Measurements from ENCODE around the gene OPRL1. TPM values are rescaled to one million over a fixed set of nuclear protein-coding genes. Genes with fewer than 3 reads are reported as not detected.
A peak's percentile ranks its signal among the peaks of the same experiment; 100 is the strongest.

The OPRL1 gene
- total RNA-seq, 1 experiment from 2014 or later: 3.9 TPM

- TF ChIP-seq SIN3A (IDR thresholded peaks at IDR 0.05; ENCODE audit: borderline replicate concordance, insufficient read depth, low read depth, low read length) (no peak), CTCF (IDR thresholded peaks at IDR 0.05) (no peak), TCF7L2 (IDR thresholded peaks at IDR 0.05; ENCODE audit: low read depth, low read length) (no peak), POLR2AphosphoS5 (IDR thresholded peaks at IDR 0.05; ENCODE audit: low read depth, low read length) (no peak), REST (IDR thresholded peaks at IDR 0.05; ENCODE audit: insufficient read depth in 1 of 2, low read depth in 2 of 2, low read length in 1 of 2) (no peak)
- H3K9me3 ChIP-seq (ENCODE audit: control insufficient read depth, insufficient read depth, low read depth, low read length): no peaks in the 10 kb centered on the region
- peaks cover 35% of the 10 kb centered on the region for H3K4me1 ChIP-seq (ENCODE audit: control insufficient read depth, insufficient read depth, low read length)
- POLR2A ChIA-PET: no interaction called here
- DNase-seq (ENCODE audit: low read depth, low spot score) (no peak), ATAC-seq (peak; percentile 14)
- BruUV-seq (replicated peaks): no TSS peak
- in situ Hi-C loops (cut with HindIII; ENCODE audit: low pct_unique_long_range_greater_than_20kb, low sequenced_read_pairs): no loop called here
- intact Hi-C loops (cut with micrococcal nuclease; ENCODE audit: unreplicated experiment): no loop called here
- CTCF ChIA-PET: interaction anchor here (0.7 to 2.2 kb wide), 7 partner anchors 8 to 58 kb away, joined by 3 to 14 read pairs (median 4); partner anchors contain the start of genes PRPF6 and SAMD10
- H3K4me3 ChIP-seq (ENCODE audit: low read depth in 2 of 2, low read length in 2 of 2): peak overlapping the region; percentile 43 to 58
- H3K36me3 ChIP-seq (ENCODE audit: control insufficient read depth, insufficient read depth, low read length): 0 out of 2 replicates have a peak, but pooled peaks cover 2% of the 10 kb centered on the region
- H3K27me3 ChIP-seq (ENCODE audit: control insufficient read depth, insufficient read depth, low read length): no peaks in the 10 kb centered on the region
- no peak overlapping the region for H3K27ac ChIP-seq (ENCODE audit: low read length)
Measured at GRCh38 chr20:64037498-64038213, 42.2 kb upstream of the OPRL1 start.

GRCh38 chr20:64038224-64038564 is 41.7 kb upstream of the OPRL1 start:
- ATAC-seq (peak; percentile 66), DNase-seq (ENCODE audit: low read depth, low spot score) (no peak)
- peak overlapping the region; percentile 43 to 58 for H3K4me3 ChIP-seq (ENCODE audit: low read depth in 2 of 2, low read length in 2 of 2)
- BruUV-seq (replicated peaks): no TSS peak
- H3K36me3 ChIP-seq (ENCODE audit: control insufficient read depth, insufficient read depth, low read length): 0 out of 2 replicates have a peak, but pooled peaks cover 2% of the 10 kb centered on the region
- POLR2A ChIA-PET: no interaction called here
- intact Hi-C loops (cut with micrococcal nuclease; ENCODE audit: unreplicated experiment): no loop called here
- H3K27me3 ChIP-seq (ENCODE audit: control insufficient read depth, insufficient read depth, low read length): no peaks in the 10 kb centered on the region
- no peaks in the 10 kb centered on the region for H3K9me3 ChIP-seq (ENCODE audit: control insufficient read depth, insufficient read depth, low read depth, low read length)
- TF ChIP-seq REST (IDR thresholded peaks at IDR 0.05; ENCODE audit: insufficient read depth in 1 of 2, low read depth in 2 of 2, low read length in 1 of 2) (no peak), TCF7L2 (IDR thresholded peaks at IDR 0.05; ENCODE audit: low read depth, low read length) (no peak), POLR2AphosphoS5 (IDR thresholded peaks at IDR 0.05; ENCODE audit: low read depth, low read length) (no peak), SIN3A (IDR thresholded peaks at IDR 0.05; ENCODE audit: borderline replicate concordance, insufficient read depth, low read depth, low read length) (no peak), CTCF (IDR thresholded peaks at IDR 0.05) (no peak)
- H3K27ac ChIP-seq (ENCODE audit: low read length): no peak overlapping the region
- H3K4me1 ChIP-seq (ENCODE audit: control insufficient read depth, insufficient read depth, low read length): peaks cover 35% of the 10 kb centered on the region
- CTCF ChIA-PET: interaction anchor here (0.7 to 2.2 kb wide), 7 partner anchors 8 to 58 kb away, joined by 3 to 14 read pairs (median 4); partner anchors contain the start of genes PRPF6, SAMD10 and TCEA2
- in situ Hi-C loops (cut with HindIII; ENCODE audit: low pct_unique_long_range_greater_than_20kb, low sequenced_read_pairs): no loop called here

All from Panc1 (cell line).